HUDEP-2 (cell line): ENCODE measurements around the gene PEPD.

Experiments
- DNase-seq, 76 experiments: peaks; one replicate each; lab custom pipeline; 2025; ENCODE audit not compliant: unreplicated experiment in 76 of 76; lab: John Stamatoyannopoulos, UW

Gene PEPD

DNA sequence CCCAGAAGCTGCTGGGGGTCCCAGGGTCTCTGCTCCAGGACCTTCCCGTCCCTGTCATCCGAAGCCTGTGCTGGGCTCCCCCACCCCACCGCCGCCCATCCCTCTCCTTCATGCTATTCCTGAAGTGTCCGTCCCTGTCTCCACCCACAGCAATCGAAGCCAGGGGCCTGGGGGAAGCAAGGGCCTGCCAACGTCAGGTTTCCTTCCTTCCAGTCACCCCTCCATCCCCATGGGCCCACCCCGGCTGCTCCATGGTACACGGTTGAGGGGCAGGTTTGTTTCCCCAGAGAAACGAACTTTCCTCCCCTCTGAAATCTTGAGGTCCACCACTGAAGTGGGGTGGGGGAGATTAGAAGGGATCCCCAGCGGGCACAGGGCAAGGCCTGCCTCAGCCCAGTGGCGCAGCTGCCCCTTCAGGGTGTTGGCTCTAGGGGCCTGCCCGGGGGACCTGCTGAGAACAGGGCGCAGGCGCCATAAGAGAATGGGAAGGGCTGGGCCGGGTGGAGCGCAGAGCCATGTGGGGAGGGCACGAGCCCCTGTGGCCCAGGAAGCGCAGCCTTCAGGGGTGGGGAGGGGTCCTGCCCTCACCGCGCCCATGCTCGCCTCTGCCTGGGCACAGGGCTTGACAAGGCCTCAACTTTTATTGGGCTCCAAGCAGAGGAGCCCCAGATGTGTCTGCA is 132.0 kb downstream of the PEPD start:
- no peak for DNase-seq

DNA sequence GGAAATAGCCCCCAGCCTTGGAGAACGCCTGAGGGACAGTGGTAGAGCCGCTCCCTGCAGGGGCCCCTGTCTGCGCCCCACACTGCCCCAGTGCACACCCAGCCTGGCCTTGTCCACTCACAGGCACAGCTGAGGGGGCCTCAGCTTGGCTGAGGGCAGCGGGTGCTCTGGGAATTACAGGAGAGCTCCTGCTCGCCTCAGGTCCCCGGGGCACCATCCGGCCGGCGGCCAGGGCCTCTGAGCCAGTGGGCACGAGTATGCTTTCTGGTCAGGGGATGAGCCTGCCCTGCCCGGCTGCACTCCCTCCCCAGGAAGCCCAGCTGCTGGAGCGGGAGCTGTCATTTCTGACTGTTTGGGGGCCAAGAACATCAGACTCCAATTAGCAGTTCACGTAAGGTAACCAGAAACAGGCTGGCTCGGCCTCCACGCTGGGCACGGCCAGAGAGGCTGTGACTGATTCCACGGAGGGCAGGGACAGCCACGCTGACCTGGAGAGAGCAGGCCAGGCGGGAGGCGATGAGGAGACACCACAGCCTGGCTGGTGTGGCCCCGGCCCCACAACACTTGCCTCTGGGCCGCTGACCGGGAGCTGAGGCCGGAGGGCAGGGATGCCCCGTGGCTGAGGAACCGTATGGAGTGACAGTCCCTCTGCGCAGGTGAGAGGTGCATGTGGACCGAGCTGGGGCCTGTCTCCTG is 132.7 kb downstream of the PEPD start:
- no peak for DNase-seq

DNA sequence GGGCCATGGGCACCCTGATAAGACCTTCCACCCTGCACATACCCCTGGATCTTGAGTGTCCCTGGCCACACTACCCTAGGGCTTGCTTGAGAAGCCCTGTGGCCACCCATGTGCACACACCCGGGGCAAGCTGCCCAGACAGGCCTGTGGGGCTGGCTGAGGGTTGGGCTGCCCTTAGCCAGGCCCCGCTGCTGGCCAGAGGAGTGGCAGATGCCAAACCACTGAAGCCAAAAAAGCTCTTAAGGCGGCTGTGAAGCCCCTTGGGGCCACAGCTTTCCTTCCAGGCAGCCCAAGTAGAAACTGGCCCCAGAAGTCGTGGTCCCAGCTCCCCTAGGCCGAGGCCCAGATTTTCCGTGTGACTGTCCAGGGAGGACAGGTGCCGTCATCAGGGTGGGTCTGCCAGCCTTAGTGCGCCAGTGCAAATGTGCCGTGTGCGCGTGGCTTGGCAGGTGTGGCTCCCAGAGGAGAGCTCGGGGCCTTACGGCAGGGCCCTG is 133.3 kb downstream of the PEPD start:
- no peak for DNase-seq

DNA sequence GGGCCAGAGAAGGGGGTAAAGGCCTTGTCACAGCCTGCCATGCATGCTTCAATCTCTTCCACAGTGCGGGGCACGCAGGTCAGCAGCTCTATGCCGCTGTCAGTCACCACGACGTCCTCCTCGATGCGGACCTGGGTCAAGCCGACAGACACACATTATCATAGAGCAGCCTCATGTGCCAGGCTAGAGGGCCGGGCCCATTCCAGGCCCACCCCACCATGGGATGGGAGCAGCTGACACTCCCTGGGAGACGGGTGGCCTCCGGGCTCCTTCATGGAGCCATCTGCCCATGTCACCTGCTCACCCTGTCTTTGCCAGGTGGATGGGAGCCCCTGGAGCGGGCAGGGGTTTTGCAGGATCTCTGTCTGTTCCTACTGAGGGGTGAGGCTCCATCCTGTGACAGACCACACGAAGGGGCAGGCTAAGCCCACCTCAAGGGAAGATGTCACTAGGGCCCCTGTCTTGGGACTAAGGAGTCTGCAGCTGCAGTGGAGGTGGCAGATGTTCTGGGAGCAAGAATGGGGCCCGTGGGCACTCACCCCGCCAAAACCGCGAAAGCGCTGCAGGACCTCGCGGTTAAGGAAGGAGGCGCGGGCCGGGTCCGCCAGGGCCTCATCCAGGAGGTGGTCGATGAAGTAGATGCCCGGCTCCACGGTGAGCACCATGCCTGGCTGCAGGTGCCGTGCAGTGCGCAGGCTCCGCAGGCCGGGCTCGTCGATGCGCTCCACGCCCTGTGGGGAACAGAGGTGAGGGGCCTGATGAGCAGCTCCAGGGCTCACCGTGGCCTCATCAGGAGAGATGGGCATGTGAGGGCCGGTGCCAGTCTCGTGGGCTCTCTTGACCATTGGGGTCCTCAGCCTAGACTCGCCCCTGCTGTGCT is 134.0 kb downstream of the PEPD start:
- no peak for DNase-seq

DNA sequence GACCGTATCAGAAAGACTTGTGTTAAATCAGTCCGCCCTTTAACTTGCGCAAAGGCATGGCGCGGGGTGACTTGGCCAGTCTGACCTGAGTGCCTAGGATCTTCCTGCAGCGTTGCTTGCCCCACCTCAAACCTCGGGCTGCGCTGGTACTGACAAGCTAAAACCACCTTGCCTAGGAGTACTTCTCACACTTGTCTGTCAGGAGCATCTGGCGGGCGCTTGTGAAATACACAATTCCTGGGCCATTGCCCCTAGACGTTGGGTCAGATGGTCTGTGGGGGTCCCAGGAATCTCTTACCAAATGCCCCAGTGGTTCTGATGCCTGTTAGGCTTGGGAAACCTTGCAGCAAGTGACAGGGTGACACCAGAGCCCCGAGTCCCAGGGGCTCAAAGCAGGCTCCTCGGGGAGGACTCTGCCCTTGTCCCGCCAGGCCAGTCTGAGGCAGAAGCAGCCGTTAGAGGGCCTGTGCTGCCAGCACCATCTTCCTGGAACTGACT is 135.2 kb downstream of the PEPD start:
- DNase-seq = no peak

DNA sequence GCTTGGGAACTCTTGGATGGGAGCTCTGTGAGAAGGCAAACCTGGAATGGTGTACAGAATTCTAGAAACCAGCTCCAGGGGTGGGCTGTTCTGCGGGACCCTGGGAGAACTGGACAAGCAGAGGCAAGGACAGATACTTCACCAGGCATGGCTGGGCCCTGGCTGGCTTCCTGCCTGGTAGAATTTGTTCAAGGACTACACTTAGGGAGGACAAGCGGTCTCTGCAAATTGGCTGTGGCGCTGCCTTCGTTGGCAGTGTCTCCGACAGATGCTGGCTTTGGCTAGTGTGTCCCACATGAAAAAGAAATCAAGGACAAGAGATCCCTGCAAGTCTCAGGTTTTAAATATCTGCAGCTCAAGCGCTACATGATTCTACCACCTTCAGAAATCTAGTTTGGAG is 135.6 kb downstream of the PEPD start:
- DNase-seq = no peak

DNA sequence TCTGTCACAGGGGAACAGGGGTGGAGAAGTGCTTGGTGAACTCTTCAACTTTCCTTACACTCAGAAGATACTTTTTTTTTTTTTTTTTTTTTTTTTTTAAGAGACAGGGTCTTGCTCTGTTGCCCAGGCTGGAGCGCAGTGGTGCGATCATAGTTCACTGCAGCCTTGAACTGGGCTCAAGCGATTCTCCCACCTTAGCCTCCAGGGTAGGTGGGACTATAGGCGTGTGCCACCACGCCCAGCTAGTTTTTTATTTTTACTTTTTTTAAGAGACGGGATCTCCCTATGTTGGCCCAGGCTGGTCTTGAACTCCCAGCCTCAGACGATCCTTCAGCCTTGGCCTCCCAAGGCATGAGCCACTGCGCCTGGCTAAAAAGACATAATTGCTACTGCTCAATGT is 136.6 kb downstream of the PEPD start:
- DNase-seq = no peak

DNA sequence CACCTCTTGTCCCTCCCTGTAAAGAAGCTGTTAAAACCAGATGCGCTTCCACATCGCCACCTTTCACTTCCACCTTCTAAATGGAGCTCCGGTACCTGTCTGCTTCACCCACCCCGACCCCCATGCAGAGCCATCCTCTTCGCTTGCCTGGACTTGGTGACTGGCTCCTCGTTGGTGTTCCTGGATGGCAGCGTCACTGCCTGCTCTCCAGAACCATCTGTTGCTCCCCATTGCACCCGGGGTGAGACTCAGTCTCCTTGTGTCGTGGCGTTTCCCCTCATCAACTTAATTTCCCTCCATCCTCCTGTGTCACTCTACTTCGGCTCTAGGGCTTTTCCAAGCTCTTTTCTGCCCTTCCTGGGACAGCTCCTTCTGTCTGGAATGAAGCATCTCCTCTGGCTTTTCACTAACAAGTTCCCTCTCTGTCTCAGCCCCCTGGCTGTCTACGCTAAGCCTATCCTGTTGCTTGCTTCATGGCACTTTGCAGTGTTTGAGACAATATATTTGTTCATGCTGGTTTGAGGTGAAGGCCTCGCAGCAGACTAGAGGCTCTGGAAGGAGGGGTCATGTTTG is 137.8 kb downstream of the PEPD start:
- no peak for DNase-seq

DNA sequence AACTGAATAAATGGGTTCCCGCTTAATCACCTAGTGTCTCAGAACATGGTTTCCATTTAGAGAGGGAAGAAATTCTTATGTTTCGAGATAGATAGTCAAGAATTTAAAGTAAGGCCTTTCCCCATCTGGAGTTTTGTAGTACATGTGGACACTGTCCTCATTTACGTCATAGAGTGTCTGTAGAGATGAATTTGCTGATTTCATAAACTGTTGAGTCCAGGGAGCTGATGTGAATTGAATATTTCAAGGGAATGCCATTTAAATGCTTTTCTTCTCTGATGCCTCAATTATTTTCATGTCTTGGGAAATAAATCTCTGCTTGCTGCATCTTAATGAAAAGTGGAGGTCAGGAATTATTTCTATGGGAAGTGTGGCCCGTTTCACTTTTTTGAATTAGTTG is 138.6 kb downstream of the PEPD start:
- DNase-seq = no peak

DNA sequence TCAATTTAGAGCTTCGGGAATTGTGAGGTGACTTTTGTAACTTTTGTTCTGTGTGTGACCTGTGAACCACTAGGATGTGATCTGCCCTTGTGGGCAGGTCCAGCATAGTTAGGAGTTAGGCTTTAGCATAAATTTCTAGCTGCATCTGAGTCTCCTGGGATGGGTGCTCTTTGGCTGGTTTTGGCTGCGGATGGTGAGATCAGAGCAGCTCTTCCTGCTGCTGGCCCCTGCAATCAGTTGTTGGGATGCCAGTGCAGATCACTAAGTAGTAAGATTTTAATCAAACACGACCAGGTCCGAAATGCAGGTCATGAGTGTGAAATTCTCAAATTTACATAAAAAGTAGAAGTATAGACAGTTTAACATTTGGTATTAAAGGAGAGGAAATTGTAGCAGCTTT is 139.6 kb downstream of the PEPD start:
- no peak for DNase-seq

DNA sequence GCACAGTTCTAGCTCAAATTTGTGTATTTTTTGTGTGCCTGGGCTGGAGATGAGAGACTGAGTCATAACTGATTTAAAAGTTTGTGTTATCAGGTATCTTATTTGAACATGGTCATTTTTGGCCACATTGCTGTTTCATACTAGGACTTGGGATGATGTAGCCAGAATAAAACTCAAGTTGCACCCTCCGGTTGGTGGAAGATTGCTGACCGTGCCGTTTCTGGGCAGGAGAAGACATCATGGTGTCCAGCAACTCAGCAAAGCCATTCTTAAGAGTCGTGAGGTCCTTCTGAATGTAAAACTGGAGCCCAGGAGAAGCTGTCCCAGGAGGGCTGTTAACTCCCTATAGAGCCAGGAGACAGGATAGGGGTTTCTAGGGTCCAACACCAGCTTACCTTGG is 140.5 kb downstream of the PEPD start:
- DNase-seq = no peak

DNA sequence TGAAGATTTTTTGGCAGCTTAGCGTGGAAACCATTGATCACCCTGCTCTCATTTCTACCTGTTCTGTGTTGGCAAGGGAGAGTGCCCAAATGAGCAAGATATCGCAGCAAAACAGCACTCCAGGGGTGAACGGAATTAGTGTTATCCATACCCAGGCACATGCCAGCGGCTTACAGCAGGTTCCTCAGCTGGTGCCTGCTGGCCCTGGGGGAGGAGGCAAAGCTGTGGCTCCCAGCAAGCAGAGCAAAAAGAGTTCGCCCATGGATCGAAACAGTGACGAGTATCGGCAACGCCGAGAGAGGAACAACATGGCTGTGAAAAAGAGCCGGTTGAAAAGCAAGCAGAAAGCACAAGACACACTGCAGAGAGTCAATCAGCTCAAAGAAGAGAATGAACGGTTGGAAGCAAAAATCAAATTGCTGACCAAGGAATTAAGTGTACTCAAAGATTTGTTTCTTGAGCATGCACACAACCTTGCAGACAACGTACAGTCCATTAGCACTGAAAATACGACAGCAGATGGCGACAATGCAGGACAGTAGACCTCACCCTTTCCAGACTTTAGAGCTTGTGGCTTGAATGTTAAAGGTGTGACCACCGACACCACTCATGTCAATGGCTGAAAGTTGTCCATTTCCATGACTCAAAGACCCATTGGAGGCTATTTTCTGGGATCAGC is 142.3 kb downstream of the PEPD start:
- DNase-seq = no peak

DNA sequence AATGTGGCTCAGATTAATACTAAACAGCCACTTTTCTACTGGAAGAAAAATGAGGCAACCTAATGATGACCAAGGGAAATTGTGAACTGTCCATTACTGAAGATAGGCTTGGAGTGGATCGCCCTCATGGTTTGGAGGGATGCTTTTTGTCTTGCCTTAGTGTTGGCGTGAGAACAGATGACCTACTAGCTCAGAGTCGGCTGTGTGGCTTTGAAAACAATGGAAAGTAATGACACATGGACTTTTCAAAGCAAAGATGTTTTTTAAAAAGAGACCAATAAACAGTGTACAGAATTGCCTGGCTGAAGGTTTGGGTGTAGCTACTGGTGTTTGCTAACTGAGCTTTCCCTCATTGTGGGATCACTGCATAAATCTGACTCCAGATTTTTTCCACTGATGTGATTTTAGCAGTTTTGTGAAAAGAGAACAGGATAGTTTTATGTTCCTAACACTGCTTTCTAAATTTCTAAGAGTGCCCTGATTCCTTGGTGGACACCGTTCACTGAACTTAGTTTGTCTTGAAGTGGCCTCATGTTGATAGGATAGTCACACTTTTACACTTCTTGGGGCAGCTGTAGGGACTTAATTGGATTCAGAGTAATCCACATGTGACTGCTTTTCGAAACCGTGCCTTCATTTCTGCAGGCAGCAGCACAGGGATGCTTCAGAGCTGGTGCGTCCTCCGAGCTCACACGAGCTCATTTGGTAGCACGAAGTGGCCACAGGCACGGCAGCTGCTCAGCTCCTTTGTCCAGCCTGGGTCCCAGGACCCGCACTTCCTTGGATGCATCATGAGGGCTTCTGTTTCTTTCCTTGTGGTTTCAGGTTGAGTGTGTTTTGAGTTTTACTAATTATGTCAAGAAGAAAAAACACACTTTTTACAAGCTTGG is 143.8 kb downstream of the PEPD start:
- DNase-seq = no peak

DNA sequence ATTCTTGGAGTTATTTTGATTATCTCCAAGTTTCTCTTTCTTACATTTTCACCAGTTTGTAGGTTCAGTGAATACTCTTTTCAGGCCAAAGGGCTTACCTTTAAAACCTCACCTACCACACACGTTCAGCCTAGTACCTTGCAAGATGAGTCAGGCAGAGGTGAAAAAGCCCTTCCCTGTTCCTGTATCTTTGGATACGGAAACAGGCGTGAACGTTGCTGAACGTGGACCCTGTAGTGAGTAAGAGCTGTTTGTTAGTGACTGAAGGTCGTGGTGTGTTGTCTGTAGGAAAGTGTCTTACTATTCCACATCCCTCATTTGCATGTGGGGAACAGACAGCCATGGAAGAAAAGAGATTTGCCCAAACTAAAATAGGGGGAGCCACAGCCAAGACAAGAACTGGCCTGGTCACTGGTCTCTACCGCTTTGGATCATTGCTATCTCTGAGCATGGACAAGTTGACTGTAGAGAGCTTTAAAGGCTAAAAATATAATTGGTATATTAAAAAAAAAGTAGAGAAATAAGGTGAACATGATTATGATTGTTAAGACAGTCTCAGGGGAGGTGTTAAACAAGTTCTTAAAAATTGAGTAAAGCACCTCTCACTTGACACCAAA is 144.5 kb downstream of the PEPD start:
- no peak for DNase-seq

DNA sequence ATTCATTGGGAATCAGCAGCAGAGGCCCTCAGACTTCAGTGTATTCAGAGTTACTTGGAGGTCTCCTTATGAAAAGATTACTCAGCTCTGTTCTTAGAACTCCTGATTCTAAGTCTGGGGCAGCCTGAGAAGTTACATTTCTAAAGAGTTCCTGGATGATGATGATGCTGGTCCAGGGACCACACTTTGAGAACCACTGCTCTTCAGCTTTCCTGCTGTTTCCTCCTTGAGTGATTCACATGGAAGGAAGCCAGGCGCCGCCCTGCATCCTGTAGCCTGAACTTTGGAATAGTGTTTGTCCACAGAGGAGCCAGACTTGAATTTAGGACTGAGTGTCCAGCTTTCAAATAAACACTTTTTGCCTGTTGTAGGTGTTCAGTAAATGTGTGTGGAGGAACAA is 145.2 kb downstream of the PEPD start:
- DNase-seq = no peak

DNA sequence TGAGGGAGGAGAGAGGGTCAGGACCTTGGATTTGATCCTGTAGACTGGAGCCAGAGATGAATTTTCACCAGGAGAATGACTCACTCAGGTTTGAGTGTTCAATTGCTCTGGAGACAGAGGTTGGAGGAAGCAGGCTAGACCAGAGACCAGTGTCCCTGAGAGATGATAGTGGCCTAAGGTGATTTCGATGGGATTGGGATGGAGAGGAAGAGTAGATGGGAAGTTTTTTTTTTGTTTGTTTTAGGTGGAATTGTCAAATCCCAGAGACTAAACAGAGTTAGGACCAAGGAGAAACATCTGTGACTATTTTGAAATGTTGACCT is 145.8 kb downstream of the PEPD start:
- no peak for DNase-seq

DNA sequence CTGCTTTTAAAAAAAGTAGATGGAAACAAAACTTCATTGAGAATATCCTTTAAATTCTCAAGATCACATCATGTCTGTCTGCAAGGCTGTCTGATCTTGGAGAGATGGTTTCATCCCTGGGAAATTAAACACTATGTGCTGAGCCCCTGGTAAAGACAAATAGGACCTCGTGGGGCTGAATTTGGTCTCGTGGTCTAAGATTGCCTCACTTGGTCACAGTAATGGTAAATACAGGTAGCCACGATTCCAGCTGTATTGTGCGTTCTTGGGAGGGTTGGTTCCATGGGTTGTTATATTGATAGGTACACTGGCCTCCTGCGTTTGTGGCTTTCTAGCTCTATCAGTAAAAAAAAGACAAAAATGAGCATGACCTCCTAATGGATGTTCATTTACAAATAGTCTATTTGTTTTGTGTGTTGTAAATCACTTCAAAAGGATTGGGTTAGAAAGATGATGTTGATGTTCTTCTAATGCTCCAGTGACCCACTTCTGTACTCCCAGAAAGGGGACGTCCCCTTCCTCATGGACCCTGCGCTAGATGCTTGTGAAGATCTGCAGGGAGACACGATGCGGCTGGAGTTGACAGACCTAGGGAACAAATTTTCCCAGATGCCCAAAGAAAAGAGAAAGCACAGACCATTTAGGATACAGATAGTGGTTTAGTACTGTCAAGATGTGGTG is 146.3 kb downstream of the PEPD start:
- no peak for DNase-seq

DNA sequence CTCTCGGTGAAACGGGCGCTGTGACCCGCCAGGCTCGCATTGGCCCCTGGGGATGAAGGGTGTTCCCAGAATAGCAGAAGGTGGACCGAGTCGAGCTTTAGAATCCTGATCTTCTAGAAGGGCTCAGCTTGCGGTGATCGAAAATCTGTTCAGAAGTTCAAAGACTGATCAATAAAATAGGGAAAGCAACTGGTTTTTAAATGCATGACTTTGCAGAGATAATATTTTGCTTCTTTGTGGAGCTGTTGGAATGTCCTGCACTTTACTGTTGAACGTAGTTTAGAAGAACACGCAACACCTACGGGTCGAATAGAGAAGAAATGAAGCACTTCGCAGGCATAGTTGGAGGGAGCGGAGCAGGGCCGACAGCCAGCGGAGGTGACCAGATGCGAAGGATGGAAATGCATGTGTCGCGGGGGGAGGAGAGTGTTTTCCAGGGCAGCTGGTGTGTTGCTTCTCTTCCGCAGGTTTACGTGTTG is 147.3 kb downstream of the PEPD start:
- DNase-seq = peak in 23 of 76 experiments; percentile 14 to 74 (median 54)
